IMR-90 (cell line): ENCODE data around the gene OGFOD2. TPM values are rescaled to one million over a fixed set of nuclear protein-coding genes. Genes with fewer than 3 reads are reported as not detected.

ENCODE experiments used
- ATAC-seq: fragments of 200-7000 bp; cut with Tn5 transposase; 2 replicates; pipeline ENCODE4 v1.9.1; 2020; ENCODE audit warnings: low read depth, mild to moderate bottlenecking, moderate library complexity
- BruUV-seq: library from RNA; stranded (reverse); fragments of 400-500 nt; replicated peaks from 2 replicates; lab custom pipeline; 2021; lab: Mats Ljungman, UMichigan
- CTCF ChIA-PET: fragments of 300-600 bp; formaldehyde crosslinking; extraction: SDS; loops from one replicate; lab custom pipeline; 2021; ENCODE audit warnings: antibody characterized with exemption; lab: Yijun Ruan, JAX
- POLR2A ChIA-PET: fragments of 300-600 bp; sonication (Branson Sonifier 250); formaldehyde crosslinking; loops from one replicate; lab custom pipeline; 2022; ENCODE audit warnings: antibody characterized with exemption; ENCODE audit not compliant: unreplicated experiment; lab: Charles Lee
- DNase-seq: peaks from one replicate; pipeline ENCODE4 v3.0.0; 2013
- H2AFZ ChIP-seq: replicated peaks from 2 replicates; pipeline ENCODE3; 2013; ENCODE audit warnings: low read length, mild to moderate bottlenecking; ENCODE audit not compliant: poor library complexity
- H2AK5ac ChIP-seq: 2 replicates; pipeline ENCODE4 v1.6.1; 2013; ENCODE audit warnings: low read depth, low read length, inconsistent platforms
- H2AK9ac ChIP-seq: replicated peaks from 2 replicates; pipeline ENCODE3; 2013; ENCODE audit warnings: mild to moderate bottlenecking, low read depth, low read length, moderate library complexity; ENCODE audit not compliant: poor library complexity
- H2BK120ac ChIP-seq: 2 replicates; pipeline ENCODE4 v1.6.1; 2013; ENCODE audit warnings: low read depth, low read length, inconsistent platforms
- H2BK15ac ChIP-seq: 3 replicates; pipeline ENCODE4 v1.6.1; 2013; ENCODE audit warnings: low read depth, low read length, inconsistent platforms
- H2BK20ac ChIP-seq: 2 replicates; pipeline ENCODE4 v1.6.1; 2013; ENCODE audit warnings: low read depth, mild to moderate bottlenecking, inconsistent platforms, low read length, moderate library complexity
- H2BK5ac ChIP-seq: 2 replicates; pipeline ENCODE4 v1.6.1; 2013; ENCODE audit warnings: mild to moderate bottlenecking, low read depth, low read length, inconsistent platforms; ENCODE audit not compliant: poor library complexity, severe bottlenecking
- H3K14ac ChIP-seq: replicated peaks from 2 replicates; pipeline ENCODE4 v1.6.1; 2013; ENCODE audit warnings: low read depth, low read length, inconsistent platforms
- H3K18ac ChIP-seq: 2 replicates; pipeline ENCODE4 v1.6.1; 2013; ENCODE audit warnings: low read depth, low read length, control low read depth
- H3K23ac ChIP-seq: 2 replicates; pipeline ENCODE4 v1.6.1; 2013; ENCODE audit warnings: low read depth, low read length, inconsistent platforms
- H3K27ac ChIP-seq: 2 replicates; pipeline ENCODE4 v1.5.1; 2013; ENCODE audit warnings: mild to moderate bottlenecking, control low read depth, low read length; ENCODE audit not compliant: insufficient read depth
- H3K27me3 ChIP-seq: 2 replicates; pipeline ENCODE4 v1.6.1; 2013; ENCODE audit warnings: low read length; ENCODE audit not compliant: control insufficient read depth, insufficient read depth
- H3K36me3 ChIP-seq: 2 replicates; pipeline ENCODE4 v1.6.1; 2013; ENCODE audit warnings: low read length, mixed read lengths; ENCODE audit not compliant: control insufficient read depth, insufficient read depth
- H3K4ac ChIP-seq: 2 replicates; pipeline ENCODE4 v1.6.1; 2013; ENCODE audit warnings: low read depth, low read length, inconsistent platforms
- H3K4me1 ChIP-seq: 2 replicates; pipeline ENCODE4 v1.6.1; 2013; ENCODE audit warnings: low read length, mixed read lengths; ENCODE audit not compliant: control insufficient read depth, insufficient read depth
- H3K4me2 ChIP-seq: 2 replicates; pipeline ENCODE4 v1.6.1; 2013; ENCODE audit warnings: low read depth, mild to moderate bottlenecking, control low read depth, low read length, moderate library complexity
- H3K4me3 ChIP-seq: 2 replicates; pipeline ENCODE4 v1.5.1; 2013; ENCODE audit warnings: low read depth, mild to moderate bottlenecking, control low read depth, low read length, moderate library complexity; ENCODE audit not compliant: insufficient read depth
- H3K56ac ChIP-seq: 2 replicates; pipeline ENCODE4 v1.6.1; 2013; ENCODE audit warnings: low read length, inconsistent platforms; ENCODE audit not compliant: insufficient read depth; ENCODE audit errors: extremely low read depth
- H3K79me1 ChIP-seq, 2 experiments: 2 replicates each; pipeline ENCODE4 v1.6.1; 2013; ENCODE audit warnings: low read length in 2 of 2, inconsistent platforms in 1 of 2, low read depth in 1 of 2
- H3K9ac ChIP-seq: 2 replicates; pipeline ENCODE4 v1.6.1; 2013; ENCODE audit warnings: low read depth, low read length, control low read depth
- H3K9me1 ChIP-seq: 2 replicates; pipeline ENCODE4 v1.6.1; 2013; ENCODE audit warnings: low read length, inconsistent platforms; ENCODE audit not compliant: insufficient read depth
- H3K9me3 ChIP-seq: 2 replicates; pipeline ENCODE4 v1.6.1; 2013; ENCODE audit warnings: low read length; ENCODE audit not compliant: control insufficient read depth, insufficient read depth
- H4K20me1 ChIP-seq: 2 replicates; pipeline ENCODE4 v1.6.1; 2013; ENCODE audit warnings: low read length, inconsistent platforms; ENCODE audit not compliant: insufficient read depth
- H4K5ac ChIP-seq: 2 replicates; pipeline ENCODE4 v1.6.1; 2013; ENCODE audit warnings: mild to moderate bottlenecking, low read depth, low read length, control low read depth
- H4K8ac ChIP-seq, 2 experiments: 2 replicates each; pipeline ENCODE4 v1.6.1; 2013; ENCODE audit warnings: low read depth in 2 of 2, low read length in 2 of 2, control low read depth in 1 of 2, inconsistent platforms in 1 of 2
- H4K91ac ChIP-seq: 2 replicates; pipeline ENCODE4 v1.6.1; 2013; ENCODE audit warnings: low read depth, low read length, inconsistent platforms; ENCODE audit not compliant: insufficient read depth
- BHLHE40 ChIP-seq: fragments of 150-350 bp; IDR thresholded peaks from 2 replicates; pipeline ENCODE4 v1.6.1; 2016; ENCODE audit warnings: mild to moderate bottlenecking, low read depth, low read length
- CEBPB ChIP-seq: IDR thresholded peaks from 2 replicates; pipeline ENCODE4 v1.6.1; 2012; ENCODE audit warnings: low read depth, low read length, improper control_type of control experiment
- CHD1 ChIP-seq: IDR thresholded peaks from 2 replicates; pipeline ENCODE4 v1.6.1; 2012; ENCODE audit warnings: low read depth, low read length, improper control_type of control experiment
- CTCF ChIP-seq: conservative IDR thresholded peaks from 2 replicates; pipeline ENCODE4 v1.5.1; 2012; ENCODE audit warnings: mild to moderate bottlenecking, low read depth, low read length, improper control_type of control experiment
- ELK1 ChIP-seq: fragments of 150-350 bp; IDR thresholded peaks from 2 replicates; pipeline ENCODE4 v1.6.1; 2016; ENCODE audit warnings: low read depth, mild to moderate bottlenecking, low read length, moderate library complexity, borderline replicate concordance
- MAFK ChIP-seq: IDR thresholded peaks from 2 replicates; pipeline ENCODE4 v1.6.1; 2012; ENCODE audit warnings: low read depth, low read length, improper control_type of control experiment
- MAZ ChIP-seq: IDR thresholded peaks from 2 replicates; pipeline ENCODE4 v1.6.1; 2012; ENCODE audit warnings: low read depth, mild to moderate bottlenecking, low read length, improper control_type of control experiment, moderate library complexity, borderline replicate concordance
- MXI1 ChIP-seq: IDR thresholded peaks from 2 replicates; pipeline ENCODE4 v1.6.1; 2012; ENCODE audit warnings: low read depth, mild to moderate bottlenecking, low read length, moderate library complexity, borderline replicate concordance
- NFE2L2 ChIP-seq: fragments of 150-350 bp; IDR thresholded peaks from 2 replicates; pipeline ENCODE4 v1.6.1; 2016; ENCODE audit warnings: low read depth, mild to moderate bottlenecking, low read length
- POLR2A ChIP-seq: IDR thresholded peaks from 2 replicates; pipeline ENCODE4 v1.6.1; 2012; ENCODE audit warnings: mild to moderate bottlenecking, low read depth, low read length
- RAD21 ChIP-seq: IDR thresholded peaks from 2 replicates; pipeline ENCODE4 v1.6.1; 2012; ENCODE audit warnings: low read length, improper control_type of control experiment
- RCOR1 ChIP-seq: IDR thresholded peaks from 2 replicates; pipeline ENCODE4 v1.6.1; 2012; ENCODE audit warnings: mild to moderate bottlenecking, low read length, improper control_type of control experiment; ENCODE audit not compliant: insufficient replicate concordance
- RFX5 ChIP-seq: IDR thresholded peaks from 2 replicates; pipeline ENCODE4 v1.8.0; 2012; ENCODE audit warnings: low read depth, mild to moderate bottlenecking, low read length, moderate library complexity
- SMC3 ChIP-seq: fragments of 150-350 bp; IDR thresholded peaks from 2 replicates; pipeline ENCODE4 v1.6.1; 2016; ENCODE audit warnings: low read depth, mild to moderate bottlenecking, antibody characterized with exemption, low read length, moderate library complexity
- USF2 ChIP-seq: fragments of 150-350 bp; IDR thresholded peaks from 2 replicates; pipeline ENCODE4 v1.6.1; 2017; ENCODE audit warnings: mild to moderate bottlenecking, antibody characterized with exemption, low read length, low read depth
- dilution Hi-C: fragments of 300-500 bp; cut with HindIII; formaldehyde crosslinking; loops from one replicate; pipeline ENCODE4 v1.14.3; 2018; ENCODE audit warnings: low sequenced_read_pairs; ENCODE audit not compliant: unreplicated experiment
- in situ Hi-C: fragments of 300-500 bp; cut with MboI; formaldehyde crosslinking; loops from 3 replicates; pipeline ENCODE4 v1.14.3; 2019; ENCODE audit warnings: low sequenced_read_pairs, inconsistent platforms, mixed read lengths
- intact Hi-C: fragments of 100-400 bp; cut with micrococcal nuclease; formaldehyde crosslinking; loops from 2 replicates; pipeline ENCODE4 v1.10.0; 2022
- polyA plus RNA-seq, 3 experiments: library from polyadenylated mRNA; depleted of rRNA; stranded (reverse); fragments of >200 nt; gene quantifications; 2 replicates each; pipeline ENCODE4 v1.2.3, GENCODE V29; 2012; ENCODE audit warnings: low replicate concordance in 1 of 3
- total RNA-seq: library from RNA; depleted of rRNA; stranded (reverse); fragments of >200 nt; gene quantifications from 2 replicates; pipeline ENCODE4 v1.2.3, GENCODE V29; 2012

The OGFOD2 gene
- total and polyA plus RNA-seq, 2 of the 4 experiments (the other 2 are of a cell fraction): 4.3 to 18.2 TPM

GRCh38 chr12:123029550-123029949 lies 54.5 kb downstream of the OGFOD2 start:
- Histone ChIP-seq H3K18ac (no peak overlapping the region), H4K5ac (no peak overlapping the region), H2BK5ac (no peak overlapping the region), H3K14ac (no peak overlapping the region), H3K36me3 (peaks cover 30% of the 10 kb centered on the region), H3K4ac (no peak overlapping the region), H3K79me1 (peaks cover 0 to under 1% of the 10 kb centered on the region in 2 experiments; a peak in 1 of 4 replicates), H3K4me1 (peaks cover 3% of the 10 kb centered on the region; the same call in 1 of the 2 replicates), H2BK120ac (no peak overlapping the region), H4K8ac (no peak overlapping the region), H2BK15ac (no peak overlapping the region), H2AFZ (no peak overlapping the region), H3K4me2 (no peak overlapping the region), H3K9ac (no peak overlapping the region), H3K9me3 (no peaks in the 10 kb centered on the region), H3K27ac (no peak overlapping the region), H4K91ac (no peak overlapping the region), H3K4me3 (no peak overlapping the region), H3K56ac (no peak overlapping the region), H2AK5ac (no peak overlapping the region), H3K23ac (no peak overlapping the region), H2AK9ac (no peak overlapping the region), H3K9me1 (peaks cover 14% of the 10 kb centered on the region), H4K20me1 (0 out of 2 replicates have a peak, but pooled peaks cover 5% of the 10 kb centered on the region), H3K27me3 (no peaks in the 10 kb centered on the region), H2BK20ac (no peak overlapping the region)
- intact Hi-C loops (no loop called here), in situ Hi-C loops (no loop called here), dilution Hi-C loops (no loop called here)
- no TSS peak for BruUV-seq
- no peak for DNase-seq
- ChIA-PET POLR2A (no interaction called here), CTCF (no interaction called here)
- no peak for TF ChIP-seq RCOR1
- no peak for TF ChIP-seq RFX5
- no peak for TF ChIP-seq NFE2L2
- TF ChIP-seq CTCF: no peak
- TF ChIP-seq RAD21: no peak
- TF ChIP-seq BHLHE40: no peak
- no peak for TF ChIP-seq ELK1
- no peak for TF ChIP-seq SMC3
- no peak for TF ChIP-seq MXI1
- no peak for TF ChIP-seq POLR2A
- no peak for TF ChIP-seq CEBPB
- no peak for TF ChIP-seq MAZ
- no peak for TF ChIP-seq USF2
- no peak for TF ChIP-seq CHD1
- no peak for TF ChIP-seq MAFK
- ATAC-seq: no peak
